CD4-positive, alpha-beta T cell (primary cell): Measurements from ENCODE around the gene NEURL1. TPM values are rescaled to one million over a fixed set of nuclear protein-coding genes. Genes with fewer than 3 reads are reported as not detected.
"Not testable (repeated sequence)": the region's sequence is repeated elsewhere in the genome, so short reads cannot be mapped to it uniquely, and the experiment has no call there.

Experiments
- ATAC-seq: fragments of 200-7000 bp; cut with Tn5 transposase; one replicate; pipeline ENCODE4 v1.10.0; 2022; ENCODE audit warnings: mild to moderate bottlenecking; ENCODE audit not compliant: poor library complexity
- CTCF ChIA-PET: fragments of 350-600 bp; sonication (Branson Sonifier 250); formaldehyde crosslinking; loops from one replicate; lab custom pipeline; 2021; ENCODE audit warnings: antibody characterized with exemption, inconsistent platforms; lab: Charles Lee
- POLR2A ChIA-PET: fragments of 350-600 bp; sonication (Branson Sonifier 250); formaldehyde crosslinking; loops from one replicate; lab custom pipeline; 2021; ENCODE audit warnings: antibody characterized with exemption, inconsistent platforms; lab: Charles Lee
- DNase-seq, 14 experiments: peaks; one replicate each; pipeline ENCODE4 v3.0.0-alpha.2; 2013 to 2020; ENCODE audit warnings: mixed read lengths in 2 of 14
- H3K27ac ChIP-seq, 2 donors: one replicate each; pipeline versions ENCODE4 v1.5.1 to v1.7.0; 2013; ENCODE audit warnings: low read length in 2 of 2, low read depth in 1 of 2, mild to moderate bottlenecking in 1 of 2
- H3K27me3 ChIP-seq, 2 experiments: 1 replicate in 1 of 2; 2 replicates in 1 of 2; pipeline versions ENCODE4 v1.6.1 to v1.7.0; 2013; ENCODE audit warnings: low read length in 2 of 2, control low read depth in 1 of 2, mild to moderate bottlenecking in 1 of 2, moderate library complexity in 1 of 2; ENCODE audit not compliant: insufficient read depth in 2 of 2, control insufficient read depth in 1 of 2
- H3K36me3 ChIP-seq: one replicate; pipeline ENCODE4 v1.6.1; 2013; ENCODE audit warnings: low read length, control low read depth; ENCODE audit not compliant: insufficient read depth
- H3K4me1 ChIP-seq: one replicate; pipeline ENCODE4 v1.6.1; 2013; ENCODE audit warnings: low read length, control low read depth; ENCODE audit not compliant: insufficient read depth
- H3K4me3 ChIP-seq: one replicate; pipeline ENCODE4 v1.5.1; 2013; ENCODE audit warnings: mild to moderate bottlenecking, low read length, moderate library complexity
- H3K9me3 ChIP-seq, 2 experiments: 1 replicate in 1 of 2; 2 replicates in 1 of 2; pipeline versions ENCODE4 v1.6.1 to v1.7.0; 2013; ENCODE audit warnings: low read length in 2 of 2, mild to moderate bottlenecking in 2 of 2, control low read depth in 1 of 2, moderate library complexity in 1 of 2; ENCODE audit not compliant: control insufficient read depth in 1 of 2, insufficient read depth in 1 of 2
- H3K27ac Mint-ChIP-seq: one replicate; pipeline ENCODE4 v1.8.0; 2020; ENCODE audit warnings: mixed read lengths
- H3K27me3 Mint-ChIP-seq: one replicate; pipeline ENCODE4 v1.8.0; 2021; ENCODE audit warnings: mixed read lengths
- H3K36me3 Mint-ChIP-seq: one replicate; pipeline ENCODE4 v1.8.0; 2021; ENCODE audit warnings: low read depth, mixed read lengths
- H3K4me1 Mint-ChIP-seq: one replicate; pipeline ENCODE4 v1.8.0; 2021; ENCODE audit warnings: low read depth, mixed read lengths
- H3K4me3 Mint-ChIP-seq: one replicate; pipeline ENCODE4 v1.8.0; 2020; ENCODE audit warnings: mild to moderate bottlenecking, mixed read lengths
- H3K9me3 Mint-ChIP-seq: one replicate; pipeline ENCODE4 v1.8.0; 2020; ENCODE audit warnings: mixed read lengths
- intact Hi-C, 2 experiments: fragments of 100-400 bp; cut with DNase I in 1 of 2; cut with micrococcal nuclease in 1 of 2; formaldehyde crosslinking; loops; one replicate each; pipeline versions ENCODE4 v1.15.1 to v1.9.0; 2023 to 2025; cut with DNase I, micrococcal nuclease
- total RNA-seq, 174 experiments: library from RNA in 2 of 174; stranded (reverse) in 2 of 174; gene quantifications; one replicate each; pipeline ENCODE4 v1.2.3 and lab custom pipeline; 2021 to 2026
- TF ChIP-seq, protein P1 (sequence below): fragments of 200-600 bp; IDR thresholded peaks from one replicate; pipeline ENCODE4 v1.8.0; 2022; ENCODE audit warnings: antibody characterized with exemption, mild to moderate bottlenecking

The NEURL1 gene
- total RNA-seq, 2 experiments from 2014 or later: 0.85 to 1.1 TPM

DNA sequence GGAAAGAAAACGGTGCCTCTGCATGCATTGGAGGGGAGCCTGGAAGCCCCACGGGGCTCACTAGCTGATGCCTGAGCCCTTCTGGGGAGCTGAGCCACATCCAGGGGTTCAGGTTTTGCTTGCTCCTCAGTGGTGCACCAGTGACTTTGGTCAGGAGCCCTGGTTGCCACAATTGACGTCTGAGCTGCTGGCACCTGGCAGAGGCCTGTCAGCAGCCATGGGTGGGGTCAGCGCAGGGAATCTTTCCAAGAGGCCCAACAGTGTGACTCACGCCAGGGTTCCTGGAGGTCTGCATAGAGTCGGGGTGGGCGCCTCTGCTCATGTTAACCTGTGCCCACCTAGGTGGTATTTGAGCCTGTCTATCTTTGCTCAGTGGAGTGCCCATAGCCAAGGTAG, 138.7 kb downstream of the NEURL1 start:
- no peak for ATAC-seq

DNA sequence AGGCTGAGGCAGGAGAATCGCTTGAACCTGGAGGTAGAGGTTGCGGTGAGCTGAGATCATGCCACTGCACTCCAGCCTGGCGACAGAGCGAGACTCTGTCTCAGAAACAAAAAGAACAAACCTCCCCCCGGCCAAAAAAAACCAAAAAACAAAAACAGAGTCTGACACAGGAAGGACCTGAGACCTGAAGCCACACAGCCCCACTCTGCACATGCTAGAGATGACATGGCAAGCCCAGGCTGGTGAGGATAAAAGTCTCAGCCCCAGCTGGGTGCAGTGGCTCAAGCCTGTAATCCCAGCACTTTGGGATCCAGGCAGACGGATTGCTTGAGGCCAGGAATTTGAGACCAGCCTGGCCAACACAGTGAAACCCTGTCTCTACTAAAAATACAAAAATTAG, 139.4 kb downstream of the NEURL1 start:
- H3K4me3 Mint-ChIP-seq, H3K36me3 Mint-ChIP-seq, H3K9me3 ChIP-seq, POLR2A ChIA-PET, CTCF ChIA-PET, H3K27ac Mint-ChIP-seq, H3K27me3 ChIP-seq, DNase-seq, H3K27ac ChIP-seq, H3K36me3 ChIP-seq, H3K4me3 ChIP-seq, H3K4me1 ChIP-seq, H3K9me3 Mint-ChIP-seq, H3K4me1 Mint-ChIP-seq, ATAC-seq, H3K27me3 Mint-ChIP-seq, intact Hi-C loops: not testable (repeated sequence)

More for the DNA sequence above, 138.7 kb downstream of the NEURL1 start:
- peaks cover 4% of the 10 kb centered on the region for H3K36me3 Mint-ChIP-seq
- H3K9me3 Mint-ChIP-seq: no peaks in the 10 kb centered on the region
- H3K4me3 Mint-ChIP-seq: no peak overlapping the region
- no peak for DNase-seq
- POLR2A ChIA-PET: no interaction called here
- H3K4me1 Mint-ChIP-seq: no peaks in the 10 kb centered on the region
- Histone ChIP-seq H3K4me1 (no peaks in the 10 kb centered on the region), H3K27ac (no peak overlapping the region), H3K4me3 (no peak overlapping the region), H3K36me3 (no peaks in the 10 kb centered on the region), H3K27me3 (no peaks in the 10 kb centered on the region), H3K9me3 (no peaks in the 10 kb centered on the region)
- CTCF ChIA-PET: no interaction called here
- TF ChIP-seq, protein P1, sequence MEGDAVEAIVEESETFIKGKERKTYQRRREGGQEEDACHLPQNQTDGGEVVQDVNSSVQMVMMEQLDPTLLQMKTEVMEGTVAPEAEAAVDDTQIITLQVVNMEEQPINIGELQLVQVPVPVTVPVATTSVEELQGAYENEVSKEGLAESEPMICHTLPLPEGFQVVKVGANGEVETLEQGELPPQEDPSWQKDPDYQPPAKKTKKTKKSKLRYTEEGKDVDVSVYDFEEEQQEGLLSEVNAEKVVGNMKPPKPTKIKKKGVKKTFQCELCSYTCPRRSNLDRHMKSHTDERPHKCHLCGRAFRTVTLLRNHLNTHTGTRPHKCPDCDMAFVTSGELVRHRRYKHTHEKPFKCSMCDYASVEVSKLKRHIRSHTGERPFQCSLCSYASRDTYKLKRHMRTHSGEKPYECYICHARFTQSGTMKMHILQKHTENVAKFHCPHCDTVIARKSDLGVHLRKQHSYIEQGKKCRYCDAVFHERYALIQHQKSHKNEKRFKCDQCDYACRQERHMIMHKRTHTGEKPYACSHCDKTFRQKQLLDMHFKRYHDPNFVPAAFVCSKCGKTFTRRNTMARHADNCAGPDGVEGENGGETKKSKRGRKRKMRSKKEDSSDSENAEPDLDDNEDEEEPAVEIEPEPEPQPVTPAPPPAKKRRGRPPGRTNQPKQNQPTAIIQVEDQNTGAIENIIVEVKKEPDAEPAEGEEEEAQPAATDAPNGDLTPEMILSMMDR: no peak
- intact Hi-C loops: no loop called here
- H3K27ac Mint-ChIP-seq: no peak overlapping the region
- H3K27me3 Mint-ChIP-seq: no peaks in the 10 kb centered on the region

DNA sequence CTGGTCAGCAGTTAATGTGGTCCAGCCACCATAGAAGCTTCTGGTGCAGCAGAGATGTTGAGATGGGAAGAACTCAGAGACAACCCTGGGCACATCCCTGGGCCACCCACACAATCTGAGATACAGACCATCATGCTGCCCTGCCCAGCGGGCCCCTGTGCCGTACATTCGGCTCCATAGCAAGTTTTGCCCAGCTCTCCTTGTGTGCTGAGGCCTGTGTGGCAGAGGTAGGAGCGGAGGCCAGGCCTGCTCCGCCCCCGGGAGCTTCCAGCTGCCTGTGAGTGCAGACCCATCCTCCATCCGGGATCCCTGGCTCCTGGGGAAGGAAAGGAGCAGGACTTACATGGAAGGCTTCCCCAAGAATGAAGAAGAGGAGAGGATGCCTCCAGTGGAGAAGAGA, 140.3 kb downstream of the NEURL1 start:
- Histone ChIP-seq H3K4me3 (no peak overlapping the region), H3K36me3 (no peaks in the 10 kb centered on the region), H3K27ac (no peak overlapping the region), H3K9me3 (no peaks in the 10 kb centered on the region), H3K27me3 (no peaks in the 10 kb centered on the region), H3K4me1 (no peaks in the 10 kb centered on the region)
- Mint-ChIP-seq H3K9me3 (no peaks in the 10 kb centered on the region), H3K27ac (no peak overlapping the region), H3K4me1 (no peaks in the 10 kb centered on the region), H3K4me3 (no peak overlapping the region), H3K36me3 (peaks cover 4% of the 10 kb centered on the region), H3K27me3 (no peaks in the 10 kb centered on the region)
- intact Hi-C loops: no loop called here
- TF ChIP-seq, protein P1: no peak
- no peak for ATAC-seq
- ChIA-PET CTCF (no interaction called here), POLR2A (no interaction called here)
- DNase-seq: no peak

DNA sequence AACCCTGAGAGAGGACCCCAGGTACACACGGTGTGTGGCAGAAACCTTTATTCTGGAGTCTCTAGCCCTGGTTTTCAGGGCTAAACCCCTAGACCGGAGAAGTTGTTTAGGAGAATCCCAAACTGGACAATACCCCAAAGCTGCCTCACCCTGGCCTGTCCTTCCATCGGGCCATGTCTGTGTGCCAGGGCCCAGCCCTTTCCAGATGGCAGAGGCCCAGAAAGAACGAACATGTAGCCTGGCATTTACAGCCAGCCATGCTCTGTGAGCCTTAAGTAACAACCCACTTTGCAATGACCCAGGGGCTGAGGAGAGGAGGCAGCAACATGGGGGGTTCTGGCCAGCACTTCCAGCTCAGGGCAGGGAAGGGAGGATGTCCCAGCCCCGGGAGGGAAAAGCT, 142.1 kb downstream of the NEURL1 start:
- TF ChIP-seq, protein P1: no peak
- Histone ChIP-seq H3K9me3 (no peaks in the 10 kb centered on the region), H3K36me3 (no peaks in the 10 kb centered on the region), H3K27me3 (no peaks in the 10 kb centered on the region), H3K4me1 (no peaks in the 10 kb centered on the region), H3K4me3 (no peak overlapping the region), H3K27ac (no peak overlapping the region)
- ChIA-PET CTCF (no interaction called here), POLR2A (no interaction called here)
- Mint-ChIP-seq H3K4me3 (no peak overlapping the region), H3K9me3 (no peaks in the 10 kb centered on the region), H3K27me3 (no peaks in the 10 kb centered on the region), H3K36me3 (peaks cover 5% of the 10 kb centered on the region), H3K4me1 (no peaks in the 10 kb centered on the region), H3K27ac (no peak overlapping the region)
- no peak for DNase-seq
- intact Hi-C loops: no loop called here
- ATAC-seq: no peak
